RPMI8226 (cell line): Measurements from ENCODE around the gene KPTN.

Experiments
- DNase-seq: peaks from one replicate; pipeline ENCODE4 v3.0.0-alpha.2; 2015

The KPTN gene

DNA sequence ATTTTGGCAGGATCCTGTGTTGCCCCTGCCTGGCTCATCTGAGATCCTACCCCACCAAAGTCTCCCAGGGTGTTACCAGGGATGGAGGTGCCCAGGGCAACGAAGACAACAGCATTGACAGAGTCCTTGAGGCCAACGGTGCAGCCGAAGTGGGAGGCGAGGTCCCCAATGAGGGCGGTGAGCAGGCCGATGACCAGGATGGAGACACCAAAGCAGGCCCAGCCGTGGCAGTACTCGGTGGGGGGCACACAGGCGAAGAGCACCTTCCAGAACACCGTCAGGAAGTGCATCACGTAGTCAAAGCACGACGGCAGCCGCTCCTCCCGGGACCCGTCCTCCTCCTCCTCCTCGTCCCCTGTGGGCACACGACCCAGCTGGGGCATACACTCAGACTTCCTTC, 51.9 kb downstream of the KPTN start:
- DNase-seq, result no peak

DNA sequence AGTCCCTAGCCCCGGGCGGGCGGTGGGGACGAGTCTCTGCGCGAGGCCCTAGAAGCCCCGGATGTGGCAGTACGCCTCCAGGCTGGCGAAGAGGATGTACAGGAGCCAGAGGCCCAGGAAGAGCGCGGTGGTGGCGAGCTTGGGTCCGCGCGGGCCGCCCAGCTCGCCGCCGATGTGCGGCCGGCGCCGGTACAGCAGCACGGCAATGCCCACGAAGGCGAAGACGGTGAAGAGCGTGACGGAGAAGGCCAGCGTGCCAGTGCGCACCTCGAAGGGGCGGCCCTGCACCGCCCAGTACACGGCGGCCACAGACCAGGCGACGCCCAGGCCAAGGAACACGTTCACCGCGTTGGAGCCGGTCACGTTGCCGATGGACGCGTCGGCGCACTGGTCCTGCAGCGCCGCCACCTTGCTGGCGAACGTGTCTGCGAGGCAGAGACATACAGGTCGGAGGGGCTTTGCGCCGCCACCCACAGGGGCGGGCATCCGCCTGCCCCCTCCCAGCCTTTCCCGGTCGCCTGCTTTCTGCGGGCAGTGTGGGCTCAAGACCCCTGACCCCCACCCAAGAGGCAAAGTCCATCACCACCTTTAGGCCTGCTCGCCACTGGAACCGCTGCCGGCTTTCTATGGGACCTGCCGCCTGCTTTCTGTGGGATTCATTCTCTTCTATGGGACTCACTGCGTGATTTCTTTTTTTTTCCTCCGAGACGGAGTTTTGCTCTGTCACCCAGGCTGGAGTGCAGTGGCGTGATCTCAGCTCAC, 53.8 kb downstream of the KPTN start:
- no peak for DNase-seq

DNA sequence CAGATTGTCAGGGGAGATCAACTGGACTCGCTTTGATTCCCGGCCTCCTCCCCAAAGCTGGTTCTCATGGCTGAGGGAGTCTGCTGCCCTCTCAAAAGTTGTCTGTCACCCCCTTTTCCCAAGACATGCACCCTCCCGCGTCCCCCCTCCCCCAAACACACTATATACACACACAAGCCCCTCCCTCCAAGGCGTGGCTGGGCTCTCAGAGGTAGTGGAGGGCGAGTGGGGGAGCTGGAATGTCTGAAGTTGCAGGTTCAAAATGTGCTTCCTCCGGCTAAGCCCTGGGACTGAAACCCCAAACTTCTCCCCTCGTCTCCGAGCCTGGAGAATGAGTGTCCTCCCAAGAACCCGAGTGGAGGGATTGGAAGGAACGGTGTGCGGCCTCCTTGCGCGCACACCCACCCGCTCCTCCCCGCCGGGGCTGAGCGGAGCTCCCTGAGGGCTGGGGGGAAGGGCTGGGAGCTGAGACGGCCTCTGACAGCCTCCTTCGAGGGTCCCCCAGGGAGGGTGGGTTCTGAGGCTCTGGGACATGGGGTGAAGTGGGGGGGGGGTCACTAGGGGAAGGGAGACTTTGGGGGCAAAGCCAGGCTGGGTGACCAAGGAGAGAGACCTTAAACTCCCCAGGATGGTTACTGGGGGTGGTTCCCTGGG, 54.8 kb downstream of the KPTN start:
- DNase-seq, result no peak

DNA sequence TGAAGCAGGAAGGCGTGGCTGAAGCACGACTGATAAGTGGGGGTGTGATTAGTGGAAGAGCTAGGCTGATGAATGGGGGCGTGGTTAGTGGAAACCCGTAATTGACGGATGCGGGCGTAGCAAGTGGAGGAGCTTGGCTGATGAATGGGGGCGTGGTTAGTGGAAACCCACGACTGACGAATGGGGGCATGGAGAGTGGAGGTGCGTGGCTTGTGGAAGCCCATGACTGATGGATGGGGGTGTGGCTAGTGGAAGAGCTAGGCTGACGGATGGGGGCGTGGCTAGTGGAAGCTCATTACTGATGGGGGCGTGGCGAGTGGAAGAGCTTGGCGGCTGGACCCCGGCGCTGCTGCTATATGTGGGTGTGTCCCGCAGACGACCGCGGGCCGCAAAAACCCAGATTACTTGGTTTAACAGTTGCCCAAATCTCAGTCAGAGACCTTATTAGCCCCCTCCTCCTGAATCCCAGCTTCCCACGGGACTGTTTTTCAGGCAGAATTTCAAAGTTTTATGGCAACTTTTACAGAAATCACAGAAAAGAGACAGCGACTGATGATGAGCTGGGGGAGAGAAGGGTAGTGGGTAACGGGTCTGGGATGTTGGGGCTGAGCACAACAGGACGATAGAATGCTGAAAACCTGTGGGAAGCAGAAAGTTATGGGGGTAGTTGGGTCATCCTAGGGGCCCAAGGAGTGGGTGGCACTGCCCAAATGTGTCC, 55.7 kb downstream of the KPTN start:
- DNase-seq, result peak; percentile 77

DNA sequence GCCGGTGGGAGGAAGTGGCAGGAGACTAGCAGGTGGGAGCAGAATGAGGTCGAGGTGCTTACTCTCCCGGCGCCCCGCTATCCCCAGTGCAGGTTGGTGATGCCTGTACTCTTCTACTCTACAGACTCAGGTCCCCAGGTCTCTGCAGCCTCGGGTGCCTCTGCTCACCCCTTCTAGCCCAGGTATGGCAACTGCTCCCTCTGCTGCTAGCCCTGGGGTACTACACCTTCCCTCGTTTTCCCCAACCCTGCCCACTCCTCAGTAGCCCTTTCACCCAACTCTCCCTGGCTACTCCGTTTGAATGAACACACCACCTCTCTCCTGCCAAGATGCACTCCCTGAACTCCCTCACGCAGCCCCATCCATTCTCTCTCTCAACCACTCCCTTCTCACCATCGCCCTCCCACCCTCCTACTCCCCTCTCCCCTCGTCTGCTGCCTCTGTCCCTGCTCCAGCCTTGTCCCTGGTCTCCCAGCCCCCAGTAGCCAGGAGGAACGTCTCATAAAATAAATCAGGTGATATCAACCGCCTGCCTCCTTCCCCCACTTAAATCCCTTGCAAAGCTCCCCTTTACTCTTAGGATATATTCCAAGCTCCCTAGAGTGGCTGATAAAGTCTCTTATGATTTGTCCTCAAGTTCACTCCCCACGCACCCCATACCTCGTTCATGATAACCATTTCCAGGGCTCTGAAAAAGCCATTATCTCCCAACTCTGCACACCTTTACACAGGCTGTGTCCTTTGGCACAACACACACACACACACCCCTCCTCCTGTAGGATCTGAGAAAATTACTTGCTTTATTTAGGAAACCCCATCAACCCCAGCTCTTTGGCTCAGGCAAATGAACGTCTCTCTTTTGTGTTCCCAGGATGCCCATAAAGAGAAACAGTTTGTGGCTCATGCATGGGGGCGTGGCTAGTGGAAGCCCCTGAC, 56.5 kb downstream of the KPTN start:
- DNase-seq, result peak; percentile 61
